ENCODE data around the gene CEP131.

The CEP131 gene

DNA sequence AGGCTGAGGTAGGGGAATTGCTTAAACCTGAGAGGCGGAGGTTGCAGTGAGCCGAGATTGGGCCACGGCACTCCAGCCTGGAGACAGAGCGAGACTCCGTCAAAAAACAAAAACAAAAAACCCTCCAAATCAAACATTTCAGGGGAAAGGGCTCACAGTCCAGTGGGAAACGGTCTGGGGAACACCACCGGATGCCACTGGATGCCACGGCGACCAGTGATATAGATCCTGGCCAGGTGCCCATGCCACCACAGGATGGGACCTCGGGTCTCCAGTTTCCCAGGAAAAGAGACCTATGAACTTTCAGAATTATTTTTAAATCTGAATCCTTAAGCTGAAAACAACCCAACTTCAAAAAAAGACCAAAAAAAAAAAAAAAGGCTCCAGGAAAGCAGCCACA lies 12.3 kb downstream of the CEP131 start:
- TF ChIP-seq, protein P1, sequence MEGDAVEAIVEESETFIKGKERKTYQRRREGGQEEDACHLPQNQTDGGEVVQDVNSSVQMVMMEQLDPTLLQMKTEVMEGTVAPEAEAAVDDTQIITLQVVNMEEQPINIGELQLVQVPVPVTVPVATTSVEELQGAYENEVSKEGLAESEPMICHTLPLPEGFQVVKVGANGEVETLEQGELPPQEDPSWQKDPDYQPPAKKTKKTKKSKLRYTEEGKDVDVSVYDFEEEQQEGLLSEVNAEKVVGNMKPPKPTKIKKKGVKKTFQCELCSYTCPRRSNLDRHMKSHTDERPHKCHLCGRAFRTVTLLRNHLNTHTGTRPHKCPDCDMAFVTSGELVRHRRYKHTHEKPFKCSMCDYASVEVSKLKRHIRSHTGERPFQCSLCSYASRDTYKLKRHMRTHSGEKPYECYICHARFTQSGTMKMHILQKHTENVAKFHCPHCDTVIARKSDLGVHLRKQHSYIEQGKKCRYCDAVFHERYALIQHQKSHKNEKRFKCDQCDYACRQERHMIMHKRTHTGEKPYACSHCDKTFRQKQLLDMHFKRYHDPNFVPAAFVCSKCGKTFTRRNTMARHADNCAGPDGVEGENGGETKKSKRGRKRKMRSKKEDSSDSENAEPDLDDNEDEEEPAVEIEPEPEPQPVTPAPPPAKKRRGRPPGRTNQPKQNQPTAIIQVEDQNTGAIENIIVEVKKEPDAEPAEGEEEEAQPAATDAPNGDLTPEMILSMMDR (IDR thresholded peaks at IDR 0.05), result no peak

DNA sequence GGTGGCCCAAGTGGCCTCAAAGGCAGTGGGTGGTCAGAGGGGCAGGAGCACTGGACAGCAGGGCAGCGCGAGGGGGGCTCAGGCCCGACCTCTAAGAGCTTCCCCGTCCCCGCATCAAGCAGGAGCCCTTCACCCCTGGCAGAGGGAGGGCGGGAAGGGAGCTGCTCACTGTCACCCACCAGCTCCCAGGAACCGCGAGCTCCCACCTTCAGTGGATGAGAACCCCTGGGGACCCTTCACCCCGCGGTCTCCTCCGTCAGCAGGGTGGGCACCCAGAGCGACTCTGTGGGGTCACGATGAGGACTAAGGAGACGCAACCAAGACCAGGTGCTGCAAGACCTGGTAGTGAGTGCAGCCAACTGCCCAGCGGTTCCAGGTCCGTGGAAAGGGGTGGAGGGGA lies 13.6 kb downstream of the CEP131 start:
- TF ChIP-seq, protein P1 (IDR thresholded peaks at IDR 0.05), result no peak

DNA sequence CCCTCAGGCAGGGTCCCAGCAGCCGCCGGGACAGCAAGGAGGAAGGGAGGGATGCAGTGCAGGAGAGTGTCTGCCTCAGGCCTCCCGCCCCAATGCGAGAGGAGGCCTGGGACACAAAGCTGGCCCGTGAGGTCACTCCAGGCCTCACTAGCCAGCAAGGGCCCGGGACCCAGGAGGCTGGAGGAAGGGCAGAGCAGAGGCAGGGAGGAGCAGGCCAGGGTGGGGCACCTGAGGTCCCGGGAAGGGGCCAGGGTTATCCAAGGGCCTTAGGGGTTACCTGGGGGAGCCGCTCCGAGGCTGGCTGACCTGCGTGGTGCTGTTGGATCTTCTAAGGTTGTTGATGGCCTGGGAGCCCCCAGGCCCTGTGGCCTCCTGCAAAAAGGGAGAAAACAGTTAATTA lies 14.1 kb downstream of the CEP131 start:
- TF ChIP-seq, protein P1 (IDR thresholded peaks at IDR 0.05), result no peak

DNA sequence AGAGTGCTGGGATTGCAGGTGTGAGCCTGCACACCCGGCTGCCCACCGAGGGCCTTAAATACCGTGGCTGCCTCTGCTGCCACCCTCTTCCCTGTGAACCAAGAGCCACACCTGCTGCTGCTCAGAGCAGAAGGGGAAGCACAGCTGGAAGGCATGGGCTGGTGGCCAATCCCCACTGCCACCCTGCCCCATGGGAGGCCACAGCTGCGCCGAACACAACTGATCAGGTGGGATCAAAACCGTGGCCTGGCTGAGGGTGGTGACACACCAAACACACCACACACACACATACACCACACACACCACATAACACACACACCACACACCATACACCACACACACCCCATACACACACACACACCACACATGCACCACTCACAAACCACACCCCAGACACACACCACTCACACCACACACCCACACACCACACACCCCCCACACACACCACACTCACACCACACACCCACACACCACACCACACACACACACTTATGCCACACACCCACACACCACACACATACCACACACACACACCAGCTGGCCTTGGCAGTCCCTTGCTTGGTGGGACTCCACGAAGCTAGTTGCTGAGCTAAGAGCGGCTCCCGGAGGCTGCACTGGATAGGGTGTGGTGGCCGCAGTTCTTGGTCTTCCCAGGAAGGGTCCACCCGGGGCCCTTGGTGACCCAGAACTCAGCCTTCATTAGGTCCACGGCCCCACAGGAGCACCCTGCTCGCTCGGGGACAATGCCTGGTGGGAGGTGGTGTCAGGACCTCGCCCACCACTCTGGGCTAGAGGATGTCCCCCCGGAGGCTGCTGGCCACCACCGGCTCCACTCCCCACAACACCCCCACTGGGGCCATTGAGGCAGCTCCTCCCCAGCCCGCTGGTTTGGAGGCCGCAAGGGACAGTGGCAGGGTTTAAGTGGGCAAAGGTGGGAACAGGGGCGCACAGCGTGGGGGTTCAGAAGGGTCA lies 14.9 kb downstream of the CEP131 start:
- TF ChIP-seq, protein P1 (IDR thresholded peaks at IDR 0.05), result no peak

DNA sequence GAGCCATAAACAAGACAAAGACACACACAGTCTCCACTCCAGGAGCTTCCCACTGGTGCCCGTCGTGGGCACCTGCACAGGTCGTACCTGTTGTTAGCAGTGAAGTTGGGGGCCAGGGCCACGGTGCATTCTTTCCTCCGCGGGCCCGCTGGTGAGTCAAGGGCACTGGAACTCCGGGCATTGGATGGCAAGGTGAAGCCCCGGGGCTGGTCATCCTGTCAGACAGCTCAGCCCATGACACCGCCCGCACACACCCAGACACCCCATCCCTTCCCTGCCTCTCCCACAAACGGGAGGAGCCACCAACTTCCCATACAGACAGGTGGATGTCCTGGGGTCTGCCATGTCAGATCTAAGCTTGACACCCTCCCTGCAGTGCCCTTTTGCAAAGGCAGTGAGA lies 16.1 kb downstream of the CEP131 start:
- TF ChIP-seq, protein P1 (IDR thresholded peaks at IDR 0.05), result no peak

DNA sequence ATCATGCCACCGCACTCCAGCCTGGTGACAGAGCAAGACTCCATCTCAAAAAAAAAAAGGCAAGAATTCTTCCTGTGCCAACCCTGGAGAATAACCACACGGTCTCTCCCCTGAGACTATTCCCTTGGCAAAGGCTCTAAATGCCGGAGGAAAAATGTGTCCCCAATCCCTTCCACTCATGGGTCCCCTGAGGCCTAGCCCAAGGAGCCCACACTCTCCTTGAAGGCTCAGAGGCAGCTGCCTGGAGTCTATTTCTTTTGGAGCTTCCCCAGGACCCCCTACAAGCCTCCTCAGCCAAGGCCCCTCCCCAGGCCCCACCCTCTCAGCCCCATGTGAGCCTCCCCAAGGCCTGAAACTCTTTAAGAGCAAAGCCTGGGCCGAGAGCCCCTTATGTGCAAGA lies 16.6 kb downstream of the CEP131 start:
- TF ChIP-seq, protein P1 (IDR thresholded peaks at IDR 0.05), result no peak

DNA sequence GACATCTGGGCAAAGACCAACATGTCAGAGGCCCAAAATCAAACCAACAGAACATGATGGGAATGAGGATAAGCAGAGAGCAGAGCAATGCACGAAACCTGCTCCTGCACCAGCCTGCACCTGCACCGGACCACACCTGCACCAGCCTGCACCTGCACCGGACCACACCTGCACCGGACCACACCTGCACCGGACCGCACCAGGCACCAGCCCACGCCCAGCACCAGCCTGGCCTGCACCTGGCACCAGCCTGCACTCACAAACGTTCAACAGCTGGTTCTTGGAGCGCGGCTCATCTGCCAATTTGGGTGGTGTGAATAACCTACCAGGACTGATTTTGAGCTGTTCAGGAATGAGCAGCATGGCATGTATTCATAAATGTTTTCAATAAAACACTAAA lies 18.2 kb downstream of the CEP131 start:
- TF ChIP-seq, protein P1 (IDR thresholded peaks at IDR 0.05), result no peak

Data from LNCAP (cell line).